AG04450 (cell line): ENCODE measurements around the gene LCE3D. TPM values are rescaled to one million over a fixed set of nuclear protein-coding genes. Genes with fewer than 3 reads are reported as not detected.

ENCODE experiments used
- CTCF ChIA-PET: fragments of 300-600, 350-600 bp; formaldehyde crosslinking; extraction: SDS; loops from one replicate; lab custom pipeline; 2022; ENCODE audit warnings: antibody characterized with exemption, inconsistent platforms; lab: Charles Lee
- POLR2A ChIA-PET: fragments of 350-600 bp; formaldehyde crosslinking; extraction: SDS; loops from one replicate; lab custom pipeline; 2021; ENCODE audit warnings: antibody characterized with exemption, inconsistent platforms; lab: Yijun Ruan, JAX
- DNase-seq: peaks from one replicate; pipeline ENCODE4 v3.0.0-alpha.2; 2011; ENCODE audit warnings: low read depth, low spot score
- H3K27ac ChIP-seq: one replicate; pipeline ENCODE4 v1.5.1; 2012; ENCODE audit warnings: low read depth, low read length, control low read depth
- H3K27me3 ChIP-seq: one replicate; pipeline ENCODE4 v1.6.0; 2012; ENCODE audit warnings: low read length; ENCODE audit not compliant: control insufficient read depth, insufficient read depth
- H3K4me3 ChIP-seq: 2 replicates; pipeline ENCODE4 v1.5.1; 2011; ENCODE audit warnings: mild to moderate bottlenecking, low read depth, low read length, control low read depth
- H3K9me3 ChIP-seq: 2 replicates; pipeline ENCODE4 v1.5.1; 2012; ENCODE audit warnings: low read length; ENCODE audit not compliant: control insufficient read depth, insufficient read depth
- CTCF ChIP-seq: IDR thresholded peaks from 2 replicates; pipeline ENCODE4 v1.5.1; 2011; ENCODE audit warnings: low read depth, low read length, control low read depth, inconsistent platforms
- polyA plus RNA-seq: library from polyadenylated mRNA; depleted of rRNA; stranded (reverse); fragments of >200 nt; gene quantifications from 2 replicates; pipeline ENCODE4 v1.2.3, GENCODE V29; 2011

LCE3D gene
- polyA plus RNA-seq, 1 experiment = not detected

- no peak for TF ChIP-seq CTCF
- ChIA-PET CTCF (no interaction called here), POLR2A (no interaction called here)
- H3K27me3 ChIP-seq = no peaks in the 10 kb centered on the region
- DNase-seq = no peak
- H3K27ac ChIP-seq = no peak overlapping the region
- peaks cover 20% of the 10 kb centered on the region for H3K9me3 ChIP-seq
- H3K4me3 ChIP-seq = no peak overlapping the region
Observed at GRCh38 chr1:152546704-152547103, 33.6 kb downstream of the LCE3D start.

DNA sequence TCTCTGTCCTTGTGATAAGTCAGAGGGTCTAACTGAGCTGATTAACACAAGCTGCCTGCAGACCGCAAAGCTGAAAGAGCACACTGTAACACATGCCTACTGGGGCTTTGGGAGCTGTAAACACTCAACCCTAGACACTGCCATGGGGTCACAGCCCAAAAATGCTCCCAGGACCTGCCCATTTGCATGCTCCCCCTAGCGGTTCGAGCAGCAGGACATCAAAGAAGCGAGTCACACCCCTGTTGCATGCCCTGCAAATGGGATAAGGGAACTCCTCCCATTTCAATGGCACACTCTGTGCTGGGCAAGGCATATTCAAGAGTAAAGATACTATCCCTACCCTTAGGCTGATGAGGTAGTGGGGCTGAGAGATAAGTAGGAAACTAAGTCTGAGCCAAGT, 36.5 kb downstream of the LCE3D start:
- TF ChIP-seq CTCF = no peak

GRCh38 chr1:152539901-152540300, 40.4 kb downstream of the LCE3D start:
- no peak for DNase-seq
- ChIA-PET POLR2A (no interaction called here), CTCF (no interaction called here)
- H3K4me3 ChIP-seq = no peak overlapping the region
- no peaks in the 10 kb centered on the region for H3K27me3 ChIP-seq
- no peak overlapping the region for H3K27ac ChIP-seq
- no peak for TF ChIP-seq CTCF
- peaks cover 32% of the 10 kb centered on the region for H3K9me3 ChIP-seq

More for the DNA sequence above, 36.5 kb downstream of the LCE3D start:
- CTCF ChIA-PET = no interaction called here
- no peaks in the 10 kb centered on the region for H3K27me3 ChIP-seq
- POLR2A ChIA-PET = no interaction called here
- no peak for DNase-seq
- peaks cover 23% of the 10 kb centered on the region for H3K9me3 ChIP-seq
- no peak overlapping the region for H3K4me3 ChIP-seq
- H3K27ac ChIP-seq = no peak overlapping the region

DNA sequence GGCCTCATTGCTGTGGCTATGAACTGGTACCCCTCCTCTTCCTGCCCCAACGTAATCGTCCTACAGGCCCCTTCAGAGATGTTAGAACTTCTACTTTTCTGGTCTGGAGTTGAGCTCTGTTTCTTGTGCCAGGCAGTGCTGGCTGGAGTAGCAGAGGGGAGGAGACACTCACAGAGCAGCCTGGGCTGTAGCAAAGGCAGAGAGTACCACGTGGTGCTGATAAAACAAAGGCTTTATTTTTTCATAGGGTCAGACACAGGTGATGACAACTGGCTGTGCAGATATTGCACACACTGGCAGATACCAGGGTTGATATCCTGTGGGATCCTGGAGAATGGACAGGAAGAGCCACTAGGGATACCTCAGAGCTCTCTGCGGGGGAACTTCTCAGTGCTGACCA, 42.8 kb downstream of the LCE3D start:
- CTCF ChIA-PET = no interaction called here

GRCh38 chr1:152535774-152536173, 44.5 kb downstream of the LCE3D start:
- Histone ChIP-seq H3K27ac (no peak overlapping the region), H3K27me3 (no peaks in the 10 kb centered on the region), H3K4me3 (no peak overlapping the region), H3K9me3 (peaks cover 22% of the 10 kb centered on the region)
- CTCF ChIA-PET = no interaction called here
- DNase-seq = no peak
- POLR2A ChIA-PET = no interaction called here
- no peak for TF ChIP-seq CTCF

More for the DNA sequence above, 42.8 kb downstream of the LCE3D start:
- no peak for TF ChIP-seq CTCF
- Histone ChIP-seq H3K4me3 (no peak overlapping the region), H3K27me3 (no peaks in the 10 kb centered on the region), H3K27ac (no peak overlapping the region), H3K9me3 (peaks cover 26% of the 10 kb centered on the region)
- DNase-seq = no peak
- POLR2A ChIA-PET = no interaction called here
